ENCODE results near the gene DPYD.
A peak's percentile ranks its signal among the peaks of the same experiment; 100 is the strongest.

Gene DPYD

GRCh38 chr1:97190326-97190725, 730.5 kb downstream of the DPYD start:
- no peak overlapping the region for H3K4me3 ChIP-seq (replicated peaks; ENCODE audit: low read depth, low read length)
- H3K36me3 ChIP-seq (ENCODE audit: control insufficient read depth, insufficient read depth, low read length): no peaks in the 10 kb centered on the region
- TF ChIP-seq CTCF (IDR thresholded peaks at IDR 0.05; ENCODE audit: insufficient read depth, low read length, poor library complexity, severe bottlenecking): no peak
- no peak for DNase-seq (ENCODE audit: extremely low read depth, insufficient read length)
- no peaks in the 10 kb centered on the region for H3K27me3 ChIP-seq (replicated peaks; ENCODE audit: control insufficient read depth, insufficient read depth, low read length)

- no peak overlapping the region for H3K4me3 ChIP-seq (replicated peaks; ENCODE audit: low read depth, low read length)
- no peaks in the 10 kb centered on the region for H3K36me3 ChIP-seq (ENCODE audit: control insufficient read depth, insufficient read depth, low read length)
- no peak for DNase-seq (ENCODE audit: extremely low read depth, insufficient read length)
- H3K27me3 ChIP-seq (replicated peaks; ENCODE audit: control insufficient read depth, insufficient read depth, low read length): no peaks in the 10 kb centered on the region
- peak; percentile 40 for TF ChIP-seq CTCF (IDR thresholded peaks at IDR 0.05; ENCODE audit: insufficient read depth, low read length, poor library complexity, severe bottlenecking)
Measured at GRCh38 chr1:97186381-97186780, 734.5 kb downstream of the DPYD start.

- H3K4me3 ChIP-seq (replicated peaks; ENCODE audit: low read depth, low read length): no peak overlapping the region
- no peak for TF ChIP-seq CTCF (IDR thresholded peaks at IDR 0.05; ENCODE audit: insufficient read depth, low read length, poor library complexity, severe bottlenecking)
- H3K36me3 ChIP-seq (ENCODE audit: control insufficient read depth, insufficient read depth, low read length): no peaks in the 10 kb centered on the region
- no peaks in the 10 kb centered on the region for H3K27me3 ChIP-seq (replicated peaks; ENCODE audit: control insufficient read depth, insufficient read depth, low read length)
- no peak for DNase-seq (ENCODE audit: extremely low read depth, insufficient read length)
Measured at GRCh38 chr1:97174039-97174704, 746.7 kb downstream of the DPYD start.

GRCh38 chr1:97170300-97170699, 750.5 kb downstream of the DPYD start:
- TF ChIP-seq CTCF (IDR thresholded peaks at IDR 0.05; ENCODE audit: insufficient read depth, low read length, poor library complexity, severe bottlenecking): no peak
- no peaks in the 10 kb centered on the region for H3K36me3 ChIP-seq (ENCODE audit: control insufficient read depth, insufficient read depth, low read length)
- no peak overlapping the region for H3K4me3 ChIP-seq (replicated peaks; ENCODE audit: low read depth, low read length)
- no peak for DNase-seq (ENCODE audit: extremely low read depth, insufficient read length)
- no peaks in the 10 kb centered on the region for H3K27me3 ChIP-seq (replicated peaks; ENCODE audit: control insufficient read depth, insufficient read depth, low read length)

GRCh38 chr1:97168056-97168455, 752.8 kb downstream of the DPYD start:
- no peaks in the 10 kb centered on the region for H3K36me3 ChIP-seq (ENCODE audit: control insufficient read depth, insufficient read depth, low read length)
- no peak overlapping the region for H3K4me3 ChIP-seq (replicated peaks; ENCODE audit: low read depth, low read length)
- no peaks in the 10 kb centered on the region for H3K27me3 ChIP-seq (replicated peaks; ENCODE audit: control insufficient read depth, insufficient read depth, low read length)
- no peak for DNase-seq (ENCODE audit: extremely low read depth, insufficient read length)
- no peak for TF ChIP-seq CTCF (IDR thresholded peaks at IDR 0.05; ENCODE audit: insufficient read depth, low read length, poor library complexity, severe bottlenecking)

- DNase-seq (ENCODE audit: extremely low read depth, insufficient read length): no peak
- no peak for TF ChIP-seq CTCF (IDR thresholded peaks at IDR 0.05; ENCODE audit: insufficient read depth, low read length, poor library complexity, severe bottlenecking)
Measured at GRCh38 chr1:97167246-97167645, 753.6 kb downstream of the DPYD start.

More at GRCh38 chr1:97167246-97167645, 753.6 kb downstream of the DPYD start:
- Histone ChIP-seq H3K4me3 (replicated peaks; ENCODE audit: low read depth, low read length) (no peak overlapping the region), H3K27me3 (replicated peaks; ENCODE audit: control insufficient read depth, insufficient read depth, low read length) (no peaks in the 10 kb centered on the region), H3K36me3 (ENCODE audit: control insufficient read depth, insufficient read depth, low read length) (no peaks in the 10 kb centered on the region)
